ENCODE measurements around the gene IFRD1. TPM values are rescaled to one million over a fixed set of nuclear protein-coding genes. Genes with fewer than 3 reads are reported as not detected.

IFRD1 gene
- polyA plus RNA-seq, 1 donor (not counting 4 experiments of a cell fraction or from before 2014, with no cell fraction given) = 38.3 TPM

GRCh38 chr7:112416127-112416526, 34.1 kb upstream of the IFRD1 start:
- DNase-seq (ENCODE audit: low read depth, low spot score) (no peak), FAIRE-seq (no peak)
- Histone ChIP-seq H3K27ac (ENCODE audit: control insufficient read depth, insufficient read depth, low read length) (no peak overlapping the region), H3K4me2 (ENCODE audit: control insufficient read depth, extremely low read depth, insufficient read depth, low read depth, low read length) (no peak overlapping the region), H3K4me3 (ENCODE audit: control insufficient read depth in 2 of 3, extremely low read depth in 1 of 3, insufficient read depth in 2 of 3, low read depth in 1 of 3, low read length in 3 of 3) (no peak overlapping the region), H3K79me2 (ENCODE audit: control insufficient read depth, insufficient read depth, low read length) (no peaks in the 10 kb centered on the region), H3K9me3 (ENCODE audit: control insufficient read depth, low read depth, low read length) (no peaks in the 10 kb centered on the region), H3K27me3 (ENCODE audit: control insufficient read depth, extremely low read depth, insufficient read depth, low read length) (no peaks in the 10 kb centered on the region), H3K9ac (ENCODE audit: control insufficient read depth, extremely low read depth, insufficient read depth, low read length) (no peak overlapping the region), H3K4me1 (ENCODE audit: control insufficient read depth, extremely low read depth, insufficient read depth, low read length) (peaks cover 13% of the 10 kb centered on the region), H3K36me3 (ENCODE audit: control insufficient read depth in 2 of 2, extremely low read depth in 1 of 2, insufficient read depth in 2 of 2, low read length in 2 of 2) (no peaks in the 10 kb centered on the region), H4K20me1 (ENCODE audit: control insufficient read depth, extremely low read depth, insufficient read depth, low read length) (no peaks in the 10 kb centered on the region), H3K9me1 (ENCODE audit: control insufficient read depth, extremely low read depth, insufficient read depth, low read length) (no peaks in the 10 kb centered on the region), H2AFZ (ENCODE audit: control insufficient read depth, low read length) (no peak overlapping the region)
- TF ChIP-seq EZH2 (IDR thresholded peaks at IDR 0.05; ENCODE audit: low read length) (no peak), CTCF (optimal IDR thresholded peaks at IDR 0.05 in 1 of 3, IDR thresholded peaks at IDR 0.05 in 1 of 3, conservative IDR thresholded peaks at IDR 0.05 in 1 of 3; ENCODE audit: extremely low read depth in 1 of 3, insufficient read depth in 2 of 3, low read length in 3 of 3) (no peak)
- dilution Hi-C loops (cut with MboI; ENCODE audit: extremely low pct_ligation_motif_present, low sequenced_read_pairs) = no loop called here

- FAIRE-seq = no peak
- H2AFZ ChIP-seq (ENCODE audit: control insufficient read depth, low read length) = peak overlapping the region; percentile 58
- peak overlapping the region; percentile 14 for H3K9ac ChIP-seq (ENCODE audit: control insufficient read depth, extremely low read depth, insufficient read depth, low read length)
- H3K27me3 ChIP-seq (ENCODE audit: control insufficient read depth, extremely low read depth, insufficient read depth, low read length) = no peaks in the 10 kb centered on the region
- no peaks in the 10 kb centered on the region for H4K20me1 ChIP-seq (ENCODE audit: control insufficient read depth, extremely low read depth, insufficient read depth, low read length)
- H3K27ac ChIP-seq (ENCODE audit: control insufficient read depth, insufficient read depth, low read length) = peak overlapping the region; percentile 37
- dilution Hi-C loops (cut with MboI; ENCODE audit: extremely low pct_ligation_motif_present, low sequenced_read_pairs) = no loop called here
- peak overlapping the region; percentile 78 for H3K4me2 ChIP-seq (ENCODE audit: control insufficient read depth, extremely low read depth, insufficient read depth, low read depth, low read length)
- H3K9me3 ChIP-seq (ENCODE audit: control insufficient read depth, low read depth, low read length) = no peaks in the 10 kb centered on the region
- H3K79me2 ChIP-seq (ENCODE audit: control insufficient read depth, insufficient read depth, low read length) = no peaks in the 10 kb centered on the region
- no peaks in the 10 kb centered on the region for H3K36me3 ChIP-seq (ENCODE audit: control insufficient read depth in 2 of 2, extremely low read depth in 1 of 2, insufficient read depth in 2 of 2, low read length in 2 of 2)
- no peak overlapping the region for H3K4me3 ChIP-seq (ENCODE audit: control insufficient read depth in 2 of 3, extremely low read depth in 1 of 3, insufficient read depth in 2 of 3, low read depth in 1 of 3, low read length in 3 of 3)
- TF ChIP-seq CTCF (optimal IDR thresholded peaks at IDR 0.05 in 1 of 3, IDR thresholded peaks at IDR 0.05 in 1 of 3, conservative IDR thresholded peaks at IDR 0.05 in 1 of 3; ENCODE audit: extremely low read depth in 1 of 3, insufficient read depth in 2 of 3, low read length in 3 of 3) (no peak), EZH2 (IDR thresholded peaks at IDR 0.05; ENCODE audit: low read length) (no peak)
- no peaks in the 10 kb centered on the region for H3K9me1 ChIP-seq (ENCODE audit: control insufficient read depth, extremely low read depth, insufficient read depth, low read length)
- H3K4me1 ChIP-seq (ENCODE audit: control insufficient read depth, extremely low read depth, insufficient read depth, low read length) = peaks cover 36% of the 10 kb centered on the region
- no peak for DNase-seq (ENCODE audit: low read depth, low spot score)
These were observed 30.6 kb upstream of the IFRD1 start for GRCh38 chr7:112419543-112420130.
